Measurements from ENCODE around the gene DEGS2.
A peak's percentile ranks its signal among the peaks of the same experiment; 100 is the strongest.

DEGS2 gene

DNA sequence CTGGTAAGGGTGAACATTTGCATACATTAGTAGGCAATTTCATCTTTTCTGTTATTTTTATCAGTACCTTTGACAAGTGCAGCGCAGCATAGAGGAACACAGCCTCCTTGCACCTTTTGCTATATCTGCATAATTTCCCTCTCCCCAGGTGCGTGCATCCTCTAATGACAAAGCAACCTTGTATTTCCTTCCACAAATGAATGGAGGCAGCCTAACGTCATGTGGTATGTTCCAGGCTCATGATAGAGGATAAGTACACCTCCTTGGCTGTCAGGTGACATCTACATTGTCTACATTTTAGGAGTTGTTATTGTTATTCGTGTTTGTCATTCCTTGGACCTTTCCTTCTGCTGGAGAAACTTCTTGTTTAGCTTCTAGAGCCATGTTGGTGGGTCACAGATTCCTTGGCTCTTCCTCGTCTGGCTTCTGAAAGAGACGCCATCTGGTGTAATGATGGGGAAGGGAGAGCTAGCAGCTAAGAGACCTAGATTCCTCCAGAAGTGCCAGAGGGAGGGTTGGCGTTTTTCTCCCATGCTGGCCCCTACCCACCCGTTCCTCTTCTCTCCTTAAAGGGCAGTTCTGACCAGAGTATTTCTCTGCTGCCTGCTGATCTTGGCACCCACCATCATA lies 57.2 kb downstream of the DEGS2 start:
- no peak for FAIRE-seq
- TF ChIP-seq POLR2A (IDR thresholded peaks at IDR 0.05; ENCODE audit: low read depth, low read length) = no peak

DNA sequence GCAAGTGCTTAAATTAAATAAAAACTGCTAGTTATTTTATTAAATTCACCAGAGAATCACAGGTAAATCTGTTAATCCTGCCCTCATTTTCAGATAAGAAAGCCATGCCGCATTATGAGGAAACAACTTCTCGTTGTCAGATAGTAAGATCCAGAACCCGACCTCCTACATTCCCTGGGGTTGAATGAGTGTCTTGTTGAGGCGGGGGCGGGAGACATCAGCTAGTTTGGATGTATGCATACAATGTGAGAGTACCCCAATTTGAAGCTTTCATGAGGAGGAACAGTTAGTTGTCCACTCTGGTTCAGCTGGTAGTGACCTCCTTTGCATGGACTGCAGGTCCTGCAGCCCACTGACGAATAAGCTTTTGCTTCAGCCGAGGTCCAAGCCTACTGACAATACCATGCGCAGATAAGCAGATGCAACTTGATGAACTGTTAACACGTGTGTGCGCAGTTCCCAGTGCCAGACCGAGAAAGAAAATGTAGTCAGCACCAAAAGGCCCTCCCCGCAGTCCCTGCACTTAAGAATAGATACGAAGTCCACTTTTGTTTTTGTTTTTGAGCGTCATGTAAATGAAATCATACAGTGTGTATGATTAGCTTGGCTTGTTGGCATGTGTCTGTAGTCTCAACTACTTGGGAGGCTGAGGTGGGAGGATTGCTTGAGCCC lies 59.3 kb downstream of the DEGS2 start:
- no peak for TF ChIP-seq POLR2A (IDR thresholded peaks at IDR 0.05; ENCODE audit: low read depth, low read length)
- DNase-seq (ENCODE audit: insufficient read length, low spot score) (no peak), FAIRE-seq (no peak)

More for the DNA sequence above, 57.2 kb downstream of the DEGS2 start:
- DNase-seq (ENCODE audit: insufficient read length, low spot score) = no peak

GRCh38 chr14:100098171-100098570 lies 61.3 kb downstream of the DEGS2 start:
- TF ChIP-seq POLR2A (IDR thresholded peaks at IDR 0.05; ENCODE audit: low read depth, low read length) = no peak
- DNase-seq (ENCODE audit: insufficient read length, low spot score) (no peak), FAIRE-seq (no peak)

- DNase-seq (ENCODE audit: insufficient read length, low spot score) (peak; percentile 40), FAIRE-seq (peak; percentile 84)
- no peak for TF ChIP-seq POLR2A (IDR thresholded peaks at IDR 0.05; ENCODE audit: low read depth, low read length)
Observed at GRCh38 chr14:100096656-100097055, 62.8 kb downstream of the DEGS2 start.
